Suprapubic skin (tissue), 4 donors: Measurements from ENCODE around the gene AFG1L. TPM values are rescaled to one million over a fixed set of nuclear protein-coding genes. Genes with fewer than 3 reads are reported as not detected.

Experiments
- DNase-seq, 2 donors: peaks; one replicate each; pipeline ENCODE4 v3.0.0-alpha.2; 2019; ENCODE audit warnings: low spot score in 2 of 2
- H3K27ac ChIP-seq: fragments of 200-600 bp; sonication (generic); one replicate; pipeline ENCODE4 v1.5.1; 2019
- H3K27me3 ChIP-seq: fragments of 200-600 bp; sonication (generic); one replicate; pipeline ENCODE4 v1.5.1; 2019
- H3K36me3 ChIP-seq: fragments of 200-600 bp; sonication (generic); one replicate; pipeline ENCODE4 v1.5.1; 2019
- H3K4me1 ChIP-seq: fragments of 200-600 bp; sonication (generic); one replicate; pipeline ENCODE4 v1.5.1; 2019
- H3K4me3 ChIP-seq: fragments of 200-600 bp; sonication (generic); one replicate; pipeline ENCODE4 v1.5.1; 2019; ENCODE audit warnings: mild to moderate bottlenecking
- H3K9me3 ChIP-seq: fragments of 200-600 bp; sonication (generic); one replicate; pipeline ENCODE4 v1.5.1; 2019
- EP300 ChIP-seq: sonication (generic); formaldehyde crosslinking; IDR thresholded peaks from one replicate; pipeline ENCODE4 v1.6.1; 2017; ENCODE audit warnings: antibody characterized with exemption
- POLR2A ChIP-seq, 2 donors: fragments of 450-650 bp; IDR thresholded peaks; one replicate each; pipeline ENCODE4 v1.6.1; 2017; ENCODE audit warnings: antibody characterized with exemption in 2 of 2, mild to moderate bottlenecking in 2 of 2, moderate library complexity in 2 of 2
- POLR2AphosphoS5 ChIP-seq, 3 donors: sonication (generic); formaldehyde crosslinking; IDR thresholded peaks; one replicate each; pipeline ENCODE4 v1.6.1; 2017; ENCODE audit warnings: antibody characterized with exemption in 3 of 3
- WGBS: methylation state at CpG from one replicate; pipeline ENCODE4 v1.1.5; 2018; 5-methylcytosine and 5-hydroxymethylcytosine counted together
- total RNA-seq, 4 donors: library from RNA; depleted of rRNA; stranded (reverse); fragments of >200 nt; gene quantifications; one replicate each; pipeline ENCODE4 v1.1.0, GENCODE V29; 2016
- TF ChIP-seq, protein P1 (sequence below), 2 donors: fragments of 200-600 bp in 1 of 2; fragments of 450-650 bp in 1 of 2; sonication (generic) in 1 of 2; IDR thresholded peaks; one replicate each; pipeline ENCODE4 v1.5.1; 2016 to 2019; ENCODE audit warnings: antibody characterized with exemption in 2 of 2, mild to moderate bottlenecking in 1 of 2, moderate library complexity in 1 of 2

AFG1L gene
- total RNA-seq, 4 donors from 2014 or later, result 1.3 to 7.4 (median 3.0) TPM

GRCh38 chr6:108543175-108543940 lies 248.5 kb downstream of the AFG1L start:
- Histone ChIP-seq H3K27ac (no peak overlapping the region), H3K9me3 (no peaks in the 10 kb centered on the region), H3K36me3 (no peaks in the 10 kb centered on the region), H3K4me1 (peaks cover 10% of the 10 kb centered on the region), H3K27me3 (no peaks in the 10 kb centered on the region), H3K4me3 (no peak overlapping the region)
- no peak for DNase-seq
- WGBS, result 84% methylated on average over 6 of the region's 7 CpGs
- TF ChIP-seq POLR2A (IDR thresholded peaks at IDR 0.05) (no peak), POLR2AphosphoS5 (IDR thresholded peaks at IDR 0.05) (no peak), EP300 (no peak)
- TF ChIP-seq, protein P1, sequence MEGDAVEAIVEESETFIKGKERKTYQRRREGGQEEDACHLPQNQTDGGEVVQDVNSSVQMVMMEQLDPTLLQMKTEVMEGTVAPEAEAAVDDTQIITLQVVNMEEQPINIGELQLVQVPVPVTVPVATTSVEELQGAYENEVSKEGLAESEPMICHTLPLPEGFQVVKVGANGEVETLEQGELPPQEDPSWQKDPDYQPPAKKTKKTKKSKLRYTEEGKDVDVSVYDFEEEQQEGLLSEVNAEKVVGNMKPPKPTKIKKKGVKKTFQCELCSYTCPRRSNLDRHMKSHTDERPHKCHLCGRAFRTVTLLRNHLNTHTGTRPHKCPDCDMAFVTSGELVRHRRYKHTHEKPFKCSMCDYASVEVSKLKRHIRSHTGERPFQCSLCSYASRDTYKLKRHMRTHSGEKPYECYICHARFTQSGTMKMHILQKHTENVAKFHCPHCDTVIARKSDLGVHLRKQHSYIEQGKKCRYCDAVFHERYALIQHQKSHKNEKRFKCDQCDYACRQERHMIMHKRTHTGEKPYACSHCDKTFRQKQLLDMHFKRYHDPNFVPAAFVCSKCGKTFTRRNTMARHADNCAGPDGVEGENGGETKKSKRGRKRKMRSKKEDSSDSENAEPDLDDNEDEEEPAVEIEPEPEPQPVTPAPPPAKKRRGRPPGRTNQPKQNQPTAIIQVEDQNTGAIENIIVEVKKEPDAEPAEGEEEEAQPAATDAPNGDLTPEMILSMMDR (IDR thresholded peaks at IDR 0.05), result no peak

DNA sequence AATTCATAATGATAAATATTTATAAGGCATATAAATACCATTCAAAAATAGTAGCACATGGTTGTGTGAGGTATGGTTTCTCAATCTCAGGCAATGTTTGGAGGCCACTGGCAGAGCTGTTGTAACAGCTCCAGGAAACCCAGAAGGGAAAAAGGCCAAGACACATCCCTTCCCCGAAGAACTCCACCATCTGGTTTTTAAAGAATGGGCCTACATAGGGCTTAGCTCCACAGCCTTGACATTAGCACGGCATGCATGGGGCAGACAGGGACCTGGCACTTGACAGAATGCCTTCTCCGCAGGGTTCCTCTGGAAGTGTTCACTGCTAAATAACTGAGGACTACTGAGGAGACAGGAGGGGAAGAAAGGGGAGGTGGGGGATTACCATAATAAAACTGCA lies 249.8 kb downstream of the AFG1L start:
- Histone ChIP-seq H3K4me3 (no peak overlapping the region), H3K27ac (no peak overlapping the region), H3K27me3 (no peaks in the 10 kb centered on the region), H3K36me3 (no peaks in the 10 kb centered on the region), H3K4me1 (peaks cover 10% of the 10 kb centered on the region), H3K9me3 (no peaks in the 10 kb centered on the region)
- DNase-seq, result no peak
- WGBS, result 43% methylated on average over 3 of the region's 3 CpGs
- TF ChIP-seq EP300 (no peak), POLR2AphosphoS5 (IDR thresholded peaks at IDR 0.05) (no peak), POLR2A (IDR thresholded peaks at IDR 0.05) (no peak)
- TF ChIP-seq, protein P1 (IDR thresholded peaks at IDR 0.05), result no peak

GRCh38 chr6:108546079-108547049 lies 251.5 kb downstream of the AFG1L start:
- Histone ChIP-seq H3K36me3 (no peaks in the 10 kb centered on the region), H3K27me3 (no peaks in the 10 kb centered on the region), H3K4me1 (peaks cover 10% of the 10 kb centered on the region), H3K27ac (no peak overlapping the region), H3K4me3 (no peak overlapping the region), H3K9me3 (no peaks in the 10 kb centered on the region)
- TF ChIP-seq, protein P1 (IDR thresholded peaks at IDR 0.05), result no peak
- TF ChIP-seq EP300, result no peak
- TF ChIP-seq POLR2AphosphoS5 (IDR thresholded peaks at IDR 0.05), result no peak
- no peak for TF ChIP-seq POLR2A (IDR thresholded peaks at IDR 0.05)
- DNase-seq, result no peak
- WGBS, result 79% methylated on average over 6 of the region's 6 CpGs

DNA sequence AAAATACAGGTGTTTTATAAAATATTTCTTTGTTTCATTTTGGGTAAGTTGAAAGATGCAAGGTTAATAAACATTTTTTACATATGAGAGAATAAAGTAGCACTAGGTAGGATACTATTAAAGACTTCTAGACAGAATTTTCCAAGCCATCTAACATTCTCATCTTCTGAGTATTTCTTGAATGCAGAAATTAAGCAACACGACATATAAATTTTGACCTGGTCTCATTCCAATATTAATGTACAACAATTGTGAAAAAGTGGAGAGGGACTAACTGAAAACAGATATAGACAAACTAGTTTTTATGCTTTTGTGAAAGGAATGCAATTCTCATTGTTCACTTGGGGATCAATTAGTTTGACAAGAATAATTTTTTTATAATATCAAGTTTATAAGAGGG lies 254.4 kb downstream of the AFG1L start:
- DNase-seq, result no peak
- Histone ChIP-seq H3K36me3 (no peaks in the 10 kb centered on the region), H3K27me3 (no peaks in the 10 kb centered on the region), H3K9me3 (no peaks in the 10 kb centered on the region), H3K4me1 (peaks cover 3% of the 10 kb centered on the region), H3K27ac (no peak overlapping the region), H3K4me3 (no peak overlapping the region)
- no peak for TF ChIP-seq POLR2A (IDR thresholded peaks at IDR 0.05)
- TF ChIP-seq, protein P1 (IDR thresholded peaks at IDR 0.05), result no peak
- TF ChIP-seq EP300, result no peak
- no peak for TF ChIP-seq POLR2AphosphoS5 (IDR thresholded peaks at IDR 0.05)
- 74% methylated on average over 1 of the region's 1 CpG for WGBS

GRCh38 chr6:108549741-108550140 lies 254.9 kb downstream of the AFG1L start:
- 81% methylated on average over 3 of the region's 3 CpGs for WGBS
- no peak overlapping the region for H3K27ac ChIP-seq
- no peaks in the 10 kb centered on the region for H3K9me3 ChIP-seq
- DNase-seq, result no peak
- H3K27me3 ChIP-seq, result no peaks in the 10 kb centered on the region
- TF ChIP-seq POLR2AphosphoS5 (IDR thresholded peaks at IDR 0.05) (no peak), POLR2A (IDR thresholded peaks at IDR 0.05) (no peak), EP300 (no peak)
- TF ChIP-seq, protein P1 (IDR thresholded peaks at IDR 0.05), result no peak
- H3K4me1 ChIP-seq, result peaks cover 1% of the 10 kb centered on the region
- no peak overlapping the region for H3K4me3 ChIP-seq
- H3K36me3 ChIP-seq, result no peaks in the 10 kb centered on the region
